PFSK-1 (cell line): Measurements from ENCODE around the gene DCHS1.

Experiments used
- FOXP2 ChIP-seq: optimal IDR thresholded peaks from 2 replicates; pipeline ENCODE3; 2011; ENCODE audit warnings: borderline replicate concordance, control low read depth, inconsistent platforms; ENCODE audit not compliant: insufficient read depth; ENCODE audit errors: extremely low read length, extremely low read depth
- POLR2AphosphoS5 ChIP-seq: IDR thresholded peaks from 2 replicates; pipeline ENCODE4 v1.6.1; 2012; ENCODE audit warnings: low read depth, mild to moderate bottlenecking, control low read depth, low read length, moderate library complexity
- SIN3A ChIP-seq: IDR thresholded peaks from 2 replicates; pipeline ENCODE4 v1.6.1; 2012; ENCODE audit warnings: mild to moderate bottlenecking, low read length, moderate library complexity, borderline replicate concordance; ENCODE audit not compliant: insufficient read depth
- TAF1 ChIP-seq: IDR thresholded peaks from 2 replicates; pipeline ENCODE4 v1.6.1; 2012; ENCODE audit warnings: low read length, control low read depth, borderline replicate concordance; ENCODE audit not compliant: insufficient read depth
- TF ChIP-seq, protein P1 (sequence below), 2 experiments: IDR thresholded peaks; 2 replicates each; pipeline versions ENCODE4 v1.6.1 to v1.8.0; 2011 to 2012; ENCODE audit warnings: low read depth in 2 of 2, low read length in 2 of 2, control low read depth in 1 of 2, inconsistent platforms in 1 of 2, mild to moderate bottlenecking in 1 of 2, moderate library complexity in 1 of 2; ENCODE audit not compliant: insufficient read depth in 1 of 2

Gene DCHS1

DNA sequence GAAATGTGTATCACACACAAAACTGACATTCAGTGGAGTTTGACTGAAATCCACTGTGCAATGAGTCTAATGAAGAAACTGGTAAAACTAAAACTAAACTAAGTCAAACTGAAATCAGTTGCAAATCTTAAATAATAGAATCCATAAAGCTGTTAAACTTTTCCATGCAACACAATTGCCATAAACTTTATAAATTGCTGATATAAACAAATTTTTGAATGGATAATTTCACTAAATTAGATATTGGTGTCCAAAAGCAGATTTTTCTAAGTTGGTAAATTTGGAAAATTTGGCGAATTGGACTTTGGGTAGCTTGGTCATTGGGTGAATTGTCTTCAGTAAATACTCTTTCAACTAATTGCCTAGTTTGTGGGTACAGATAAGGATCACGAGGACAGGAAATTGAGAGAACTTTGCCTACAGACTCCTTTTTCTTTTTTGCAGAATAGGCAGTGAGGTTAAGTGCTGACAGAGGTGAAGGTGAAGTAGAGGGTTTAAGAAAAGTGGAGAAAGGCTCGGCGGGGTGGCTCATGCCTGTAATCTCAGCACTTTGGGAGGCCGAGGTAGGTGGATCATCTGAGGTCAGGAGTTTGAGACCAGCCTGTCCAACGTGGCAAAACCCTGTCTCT lies 14.7 kb upstream of the DCHS1 start:
- TF ChIP-seq SIN3A (no peak), POLR2AphosphoS5 (no peak), FOXP2 (no peak), TAF1 (no peak)
- TF ChIP-seq, protein P1, sequence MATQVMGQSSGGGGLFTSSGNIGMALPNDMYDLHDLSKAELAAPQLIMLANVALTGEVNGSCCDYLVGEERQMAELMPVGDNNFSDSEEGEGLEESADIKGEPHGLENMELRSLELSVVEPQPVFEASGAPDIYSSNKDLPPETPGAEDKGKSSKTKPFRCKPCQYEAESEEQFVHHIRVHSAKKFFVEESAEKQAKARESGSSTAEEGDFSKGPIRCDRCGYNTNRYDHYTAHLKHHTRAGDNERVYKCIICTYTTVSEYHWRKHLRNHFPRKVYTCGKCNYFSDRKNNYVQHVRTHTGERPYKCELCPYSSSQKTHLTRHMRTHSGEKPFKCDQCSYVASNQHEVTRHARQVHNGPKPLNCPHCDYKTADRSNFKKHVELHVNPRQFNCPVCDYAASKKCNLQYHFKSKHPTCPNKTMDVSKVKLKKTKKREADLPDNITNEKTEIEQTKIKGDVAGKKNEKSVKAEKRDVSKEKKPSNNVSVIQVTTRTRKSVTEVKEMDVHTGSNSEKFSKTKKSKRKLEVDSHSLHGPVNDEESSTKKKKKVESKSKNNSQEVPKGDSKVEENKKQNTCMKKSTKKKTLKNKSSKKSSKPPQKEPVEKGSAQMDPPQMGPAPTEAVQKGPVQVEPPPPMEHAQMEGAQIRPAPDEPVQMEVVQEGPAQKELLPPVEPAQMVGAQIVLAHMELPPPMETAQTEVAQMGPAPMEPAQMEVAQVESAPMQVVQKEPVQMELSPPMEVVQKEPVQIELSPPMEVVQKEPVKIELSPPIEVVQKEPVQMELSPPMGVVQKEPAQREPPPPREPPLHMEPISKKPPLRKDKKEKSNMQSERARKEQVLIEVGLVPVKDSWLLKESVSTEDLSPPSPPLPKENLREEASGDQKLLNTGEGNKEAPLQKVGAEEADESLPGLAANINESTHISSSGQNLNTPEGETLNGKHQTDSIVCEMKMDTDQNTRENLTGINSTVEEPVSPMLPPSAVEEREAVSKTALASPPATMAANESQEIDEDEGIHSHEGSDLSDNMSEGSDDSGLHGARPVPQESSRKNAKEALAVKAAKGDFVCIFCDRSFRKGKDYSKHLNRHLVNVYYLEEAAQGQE (IDR thresholded peaks at IDR 0.05; ENCODE audit: insufficient read depth in 1 of 2, low read depth in 2 of 2, low read length in 2 of 2) = no peak

- no peak for TF ChIP-seq POLR2AphosphoS5
- no peak for TF ChIP-seq SIN3A
These were observed 12.2 kb upstream of the DCHS1 start for GRCh38 chr11:6667733-6668374.

GRCh38 chr11:6666302-6667183 lies 10.9 kb upstream of the DCHS1 start:
- TF ChIP-seq, protein P1 (IDR thresholded peaks at IDR 0.05; ENCODE audit: insufficient read depth in 1 of 2, low read depth in 2 of 2, low read length in 2 of 2) = no peak

GRCh38 chr11:6664551-6664950 lies 8.9 kb upstream of the DCHS1 start:
- no peak for TF ChIP-seq SIN3A
- no peak for TF ChIP-seq FOXP2
- no peak for TF ChIP-seq TAF1
- TF ChIP-seq, protein P1 (IDR thresholded peaks at IDR 0.05; ENCODE audit: insufficient read depth in 1 of 2, low read depth in 2 of 2, low read length in 2 of 2) = no peak
- TF ChIP-seq POLR2AphosphoS5 = no peak

- TF ChIP-seq TAF1 (no peak), FOXP2 (no peak), POLR2AphosphoS5 (no peak), SIN3A (no peak)
- TF ChIP-seq, protein P1 (IDR thresholded peaks at IDR 0.05; ENCODE audit: insufficient read depth in 1 of 2, low read depth in 2 of 2, low read length in 2 of 2) = no peak
These were observed 8.3 kb upstream of the DCHS1 start for GRCh38 chr11:6663794-6664469.
